ENCODE results near the gene TMEM61.

TMEM61 gene

GRCh38 chr1:54968551-54968950 is 11.9 kb upstream of the TMEM61 start:
- Mint-ChIP-seq H3K4me1 (ENCODE audit: low read depth in 2 of 2) (peaks cover 0 to 6% of the 10 kb centered on the region in 2 donors), H3K36me3 (ENCODE audit: insufficient read depth) (peaks cover 4% of the 10 kb centered on the region), H3K27ac (no peak overlapping the region), H3K4me3 (no peak overlapping the region), H3K27me3 (peaks cover 33 to 60% of the 10 kb centered on the region in 2 donors), H3K9me3 (no peaks in the 10 kb centered on the region)
- ATAC-seq (replicated peaks) (no peak), DNase-seq (no peak)

- peaks cover 4% of the 10 kb centered on the region for H3K36me3 Mint-ChIP-seq (ENCODE audit: insufficient read depth)
- peaks cover 39 to 73% of the 10 kb centered on the region in 2 donors for H3K27me3 Mint-ChIP-seq
- no peak for ATAC-seq (replicated peaks)
Observed at GRCh38 chr1:54969879-54970278, 10.5 kb upstream of the TMEM61 start.

GRCh38 chr1:54970901-54971300 is 9.5 kb upstream of the TMEM61 start:
- Mint-ChIP-seq H3K9me3 (no peaks in the 10 kb centered on the region), H3K4me3 (no peak overlapping the region), H3K27me3 (peaks cover 46 to 83% of the 10 kb centered on the region in 2 donors), H3K36me3 (ENCODE audit: insufficient read depth) (peaks cover 4% of the 10 kb centered on the region), H3K4me1 (ENCODE audit: low read depth in 2 of 2) (peaks cover 0 to 6% of the 10 kb centered on the region in 2 donors), H3K27ac (no peak overlapping the region)
- DNase-seq (no peak), ATAC-seq (replicated peaks) (no peak)

More at GRCh38 chr1:54969879-54970278, 10.5 kb upstream of the TMEM61 start:
- peaks cover 0 to 6% of the 10 kb centered on the region in 2 donors for H3K4me1 Mint-ChIP-seq (ENCODE audit: low read depth in 2 of 2)
- no peaks in the 10 kb centered on the region for H3K9me3 Mint-ChIP-seq
- H3K27ac Mint-ChIP-seq: no peak overlapping the region
- no peak for DNase-seq
- no peak overlapping the region for H3K4me3 Mint-ChIP-seq

- Mint-ChIP-seq H3K9me3 (no peaks in the 10 kb centered on the region), H3K27ac (no peak overlapping the region), H3K36me3 (ENCODE audit: insufficient read depth) (peaks cover 4% of the 10 kb centered on the region), H3K27me3 (peaks cover 46 to 82% of the 10 kb centered on the region in 2 donors), H3K4me1 (ENCODE audit: low read depth in 2 of 2) (peaks cover 0 to 3% of the 10 kb centered on the region in 2 donors), H3K4me3 (no peak overlapping the region)
- ATAC-seq (replicated peaks): no peak
- DNase-seq: no peak
Observed at GRCh38 chr1:54971317-54971791, 9.1 kb upstream of the TMEM61 start.

- Mint-ChIP-seq H3K4me1 (ENCODE audit: low read depth in 2 of 2) (no peaks in the 10 kb centered on the region), H3K4me3 (no peak overlapping the region), H3K27ac (no peak overlapping the region), H3K27me3 (peaks cover 36 to 71% of the 10 kb centered on the region in 2 donors), H3K9me3 (no peaks in the 10 kb centered on the region), H3K36me3 (ENCODE audit: insufficient read depth) (no peaks in the 10 kb centered on the region)
- DNase-seq (no peak), ATAC-seq (replicated peaks) (no peak)
Observed at GRCh38 chr1:54972436-54972835, 8.0 kb upstream of the TMEM61 start.

- no peak for ATAC-seq (replicated peaks)
- Mint-ChIP-seq H3K27me3 (peaks cover 43 to 78% of the 10 kb centered on the region in 2 donors), H3K9me3 (no peaks in the 10 kb centered on the region), H3K36me3 (ENCODE audit: insufficient read depth) (no peaks in the 10 kb centered on the region), H3K27ac (no peak overlapping the region), H3K4me1 (ENCODE audit: low read depth in 2 of 2) (no peaks in the 10 kb centered on the region), H3K4me3 (no peak overlapping the region)
- DNase-seq: no peak
Observed at GRCh38 chr1:54973205-54973921, 7.1 kb upstream of the TMEM61 start.

- DNase-seq: no peak
- no peak overlapping the region for H3K27ac Mint-ChIP-seq
- H3K9me3 Mint-ChIP-seq: no peaks in the 10 kb centered on the region
- no peak for ATAC-seq (replicated peaks)
- no peak overlapping the region for H3K4me3 Mint-ChIP-seq
- H3K36me3 Mint-ChIP-seq (ENCODE audit: insufficient read depth): no peaks in the 10 kb centered on the region
- no peaks in the 10 kb centered on the region for H3K4me1 Mint-ChIP-seq (ENCODE audit: low read depth in 2 of 2)
- H3K27me3 Mint-ChIP-seq: peaks cover 36 to 76% of the 10 kb centered on the region in 2 donors
Observed at GRCh38 chr1:54975356-54976108, 4.9 kb upstream of the TMEM61 start.

GRCh38 chr1:54976747-54977146 is 3.7 kb upstream of the TMEM61 start:
- H3K36me3 Mint-ChIP-seq (ENCODE audit: insufficient read depth): no peaks in the 10 kb centered on the region
- DNase-seq (no peak), ATAC-seq (replicated peaks) (no peak)
- no peak overlapping the region for H3K4me3 Mint-ChIP-seq
- peaks cover 0 to 3% of the 10 kb centered on the region in 2 donors for H3K4me1 Mint-ChIP-seq (ENCODE audit: low read depth in 2 of 2)
- no peak overlapping the region for H3K27ac Mint-ChIP-seq
- H3K9me3 Mint-ChIP-seq: no peaks in the 10 kb centered on the region
- H3K27me3 Mint-ChIP-seq: peaks cover 36 to 76% of the 10 kb centered on the region in 2 donors

GRCh38 chr1:54977533-54978297 is 2.7 kb upstream of the TMEM61 start:
- ATAC-seq (replicated peaks): no peak
- Mint-ChIP-seq H3K27ac (no peak overlapping the region), H3K36me3 (ENCODE audit: insufficient read depth) (no peaks in the 10 kb centered on the region), H3K27me3 (peaks cover 46 to 80% of the 10 kb centered on the region in 2 donors), H3K4me3 (no peak overlapping the region), H3K9me3 (no peaks in the 10 kb centered on the region), H3K4me1 (ENCODE audit: low read depth in 2 of 2) (peaks cover 0 to 3% of the 10 kb centered on the region in 2 donors)
- no peak for DNase-seq

- Mint-ChIP-seq H3K27me3 (peaks cover 52 to 79% of the 10 kb centered on the region in 2 donors), H3K9me3 (no peaks in the 10 kb centered on the region), H3K36me3 (ENCODE audit: insufficient read depth) (no peaks in the 10 kb centered on the region), H3K4me3 (no peak overlapping the region), H3K27ac (no peak overlapping the region), H3K4me1 (ENCODE audit: low read depth in 2 of 2) (peaks cover 0 to 3% of the 10 kb centered on the region in 2 donors)
- ATAC-seq (replicated peaks): no peak
- DNase-seq: no peak
Observed at GRCh38 chr1:54978528-54979326, 1.7 kb upstream of the TMEM61 start.

GRCh38 chr1:54979327-54979891 is 1.0 kb upstream of the TMEM61 start:
- H3K4me1 Mint-ChIP-seq (ENCODE audit: low read depth in 2 of 2): peaks cover 0 to 3% of the 10 kb centered on the region in 2 donors
- H3K4me3 Mint-ChIP-seq: no peak overlapping the region
- H3K9me3 Mint-ChIP-seq: no peaks in the 10 kb centered on the region
- ATAC-seq (replicated peaks) (no peak), DNase-seq (no peak)
- H3K27ac Mint-ChIP-seq: no peak overlapping the region
- H3K36me3 Mint-ChIP-seq (ENCODE audit: insufficient read depth): no peaks in the 10 kb centered on the region
- H3K27me3 Mint-ChIP-seq: peaks cover 53 to 79% of the 10 kb centered on the region in 2 donors

GRCh38 chr1:54980046-54980527 is 341 bp upstream of the TMEM61 start:
- Mint-ChIP-seq H3K4me3 (no peak overlapping the region), H3K27me3 (peaks cover 51 to 72% of the 10 kb centered on the region in 2 donors), H3K4me1 (ENCODE audit: low read depth in 2 of 2) (peaks cover 0 to 3% of the 10 kb centered on the region in 2 donors), H3K36me3 (ENCODE audit: insufficient read depth) (no peaks in the 10 kb centered on the region), H3K9me3 (no peaks in the 10 kb centered on the region), H3K27ac (no peak overlapping the region)
- no peak for ATAC-seq (replicated peaks)
- no peak for DNase-seq

Data from effector memory CD8-positive, alpha-beta T cell (primary cell).